IMR-90 (cell line): ENCODE measurements around the gene IAPP. TPM values are rescaled to one million over a fixed set of nuclear protein-coding genes. Genes with fewer than 3 reads are reported as not detected.

Source experiments
- ATAC-seq: fragments of 200-7000 bp; cut with Tn5 transposase; 2 replicates; pipeline ENCODE4 v1.9.1; 2020; ENCODE audit warnings: low read depth, mild to moderate bottlenecking, moderate library complexity
- BruUV-seq: library from RNA; stranded (reverse); fragments of 400-500 nt; replicated peaks from 2 replicates; lab custom pipeline; 2021; lab: Mats Ljungman, UMichigan
- CTCF ChIA-PET: fragments of 300-600 bp; formaldehyde crosslinking; extraction: SDS; loops from one replicate; lab custom pipeline; 2021; ENCODE audit warnings: antibody characterized with exemption; lab: Yijun Ruan, JAX
- POLR2A ChIA-PET: fragments of 300-600 bp; sonication (Branson Sonifier 250); formaldehyde crosslinking; loops from one replicate; lab custom pipeline; 2022; ENCODE audit warnings: antibody characterized with exemption; ENCODE audit not compliant: unreplicated experiment; lab: Charles Lee
- DNase-seq: peaks from one replicate; pipeline ENCODE4 v3.0.0; 2013
- H2AFZ ChIP-seq: replicated peaks from 2 replicates; pipeline ENCODE3; 2013; ENCODE audit warnings: low read length, mild to moderate bottlenecking; ENCODE audit not compliant: poor library complexity
- H2AK5ac ChIP-seq: 2 replicates; pipeline ENCODE4 v1.6.1; 2013; ENCODE audit warnings: low read depth, low read length, inconsistent platforms
- H2AK9ac ChIP-seq: replicated peaks from 2 replicates; pipeline ENCODE3; 2013; ENCODE audit warnings: mild to moderate bottlenecking, low read depth, low read length, moderate library complexity; ENCODE audit not compliant: poor library complexity
- H2BK120ac ChIP-seq: 2 replicates; pipeline ENCODE4 v1.6.1; 2013; ENCODE audit warnings: low read depth, low read length, inconsistent platforms
- H2BK15ac ChIP-seq: 3 replicates; pipeline ENCODE4 v1.6.1; 2013; ENCODE audit warnings: low read depth, low read length, inconsistent platforms
- H2BK20ac ChIP-seq: 2 replicates; pipeline ENCODE4 v1.6.1; 2013; ENCODE audit warnings: low read depth, mild to moderate bottlenecking, inconsistent platforms, low read length, moderate library complexity
- H2BK5ac ChIP-seq: 2 replicates; pipeline ENCODE4 v1.6.1; 2013; ENCODE audit warnings: mild to moderate bottlenecking, low read depth, low read length, inconsistent platforms; ENCODE audit not compliant: poor library complexity, severe bottlenecking
- H3K14ac ChIP-seq: replicated peaks from 2 replicates; pipeline ENCODE4 v1.6.1; 2013; ENCODE audit warnings: low read depth, low read length, inconsistent platforms
- H3K18ac ChIP-seq: 2 replicates; pipeline ENCODE4 v1.6.1; 2013; ENCODE audit warnings: low read depth, low read length, control low read depth
- H3K23ac ChIP-seq: 2 replicates; pipeline ENCODE4 v1.6.1; 2013; ENCODE audit warnings: low read depth, low read length, inconsistent platforms
- H3K27ac ChIP-seq: 2 replicates; pipeline ENCODE4 v1.5.1; 2013; ENCODE audit warnings: mild to moderate bottlenecking, control low read depth, low read length; ENCODE audit not compliant: insufficient read depth
- H3K27me3 ChIP-seq: 2 replicates; pipeline ENCODE4 v1.6.1; 2013; ENCODE audit warnings: low read length; ENCODE audit not compliant: control insufficient read depth, insufficient read depth
- H3K36me3 ChIP-seq: 2 replicates; pipeline ENCODE4 v1.6.1; 2013; ENCODE audit warnings: low read length, mixed read lengths; ENCODE audit not compliant: control insufficient read depth, insufficient read depth
- H3K4ac ChIP-seq: 2 replicates; pipeline ENCODE4 v1.6.1; 2013; ENCODE audit warnings: low read depth, low read length, inconsistent platforms
- H3K4me1 ChIP-seq: 2 replicates; pipeline ENCODE4 v1.6.1; 2013; ENCODE audit warnings: low read length, mixed read lengths; ENCODE audit not compliant: control insufficient read depth, insufficient read depth
- H3K4me2 ChIP-seq: 2 replicates; pipeline ENCODE4 v1.6.1; 2013; ENCODE audit warnings: low read depth, mild to moderate bottlenecking, control low read depth, low read length, moderate library complexity
- H3K4me3 ChIP-seq: 2 replicates; pipeline ENCODE4 v1.5.1; 2013; ENCODE audit warnings: low read depth, mild to moderate bottlenecking, control low read depth, low read length, moderate library complexity; ENCODE audit not compliant: insufficient read depth
- H3K56ac ChIP-seq: 2 replicates; pipeline ENCODE4 v1.6.1; 2013; ENCODE audit warnings: low read length, inconsistent platforms; ENCODE audit not compliant: insufficient read depth; ENCODE audit errors: extremely low read depth
- H3K79me1 ChIP-seq, 2 experiments: 2 replicates each; pipeline ENCODE4 v1.6.1; 2013; ENCODE audit warnings: low read length in 2 of 2, inconsistent platforms in 1 of 2, low read depth in 1 of 2
- H3K9ac ChIP-seq: 2 replicates; pipeline ENCODE4 v1.6.1; 2013; ENCODE audit warnings: low read depth, low read length, control low read depth
- H3K9me1 ChIP-seq: 2 replicates; pipeline ENCODE4 v1.6.1; 2013; ENCODE audit warnings: low read length, inconsistent platforms; ENCODE audit not compliant: insufficient read depth
- H3K9me3 ChIP-seq: 2 replicates; pipeline ENCODE4 v1.6.1; 2013; ENCODE audit warnings: low read length; ENCODE audit not compliant: control insufficient read depth, insufficient read depth
- H4K20me1 ChIP-seq: 2 replicates; pipeline ENCODE4 v1.6.1; 2013; ENCODE audit warnings: low read length, inconsistent platforms; ENCODE audit not compliant: insufficient read depth
- H4K5ac ChIP-seq: 2 replicates; pipeline ENCODE4 v1.6.1; 2013; ENCODE audit warnings: mild to moderate bottlenecking, low read depth, low read length, control low read depth
- H4K8ac ChIP-seq, 2 experiments: 2 replicates each; pipeline ENCODE4 v1.6.1; 2013; ENCODE audit warnings: low read depth in 2 of 2, low read length in 2 of 2, control low read depth in 1 of 2, inconsistent platforms in 1 of 2
- H4K91ac ChIP-seq: 2 replicates; pipeline ENCODE4 v1.6.1; 2013; ENCODE audit warnings: low read depth, low read length, inconsistent platforms; ENCODE audit not compliant: insufficient read depth
- BHLHE40 ChIP-seq: fragments of 150-350 bp; IDR thresholded peaks from 2 replicates; pipeline ENCODE4 v1.6.1; 2016; ENCODE audit warnings: mild to moderate bottlenecking, low read depth, low read length
- CEBPB ChIP-seq: IDR thresholded peaks from 2 replicates; pipeline ENCODE4 v1.6.1; 2012; ENCODE audit warnings: low read depth, low read length, improper control_type of control experiment
- CHD1 ChIP-seq: IDR thresholded peaks from 2 replicates; pipeline ENCODE4 v1.6.1; 2012; ENCODE audit warnings: low read depth, low read length, improper control_type of control experiment
- FOS ChIP-seq: fragments of 150-350 bp; IDR thresholded peaks from 2 replicates; pipeline ENCODE4 v1.6.1; 2016; ENCODE audit warnings: low read depth, low read length
- MXI1 ChIP-seq: IDR thresholded peaks from 2 replicates; pipeline ENCODE4 v1.6.1; 2012; ENCODE audit warnings: low read depth, mild to moderate bottlenecking, low read length, moderate library complexity, borderline replicate concordance
- NFE2L2 ChIP-seq: fragments of 150-350 bp; IDR thresholded peaks from 2 replicates; pipeline ENCODE4 v1.6.1; 2016; ENCODE audit warnings: low read depth, mild to moderate bottlenecking, low read length
- RCOR1 ChIP-seq: IDR thresholded peaks from 2 replicates; pipeline ENCODE4 v1.6.1; 2012; ENCODE audit warnings: mild to moderate bottlenecking, low read length, improper control_type of control experiment; ENCODE audit not compliant: insufficient replicate concordance
- RFX5 ChIP-seq: IDR thresholded peaks from 2 replicates; pipeline ENCODE4 v1.8.0; 2012; ENCODE audit warnings: low read depth, mild to moderate bottlenecking, low read length, moderate library complexity
- WGBS, 2 experiments: methylation state at CpG; one replicate each; pipeline versions ENCODE4 v1.1.5 to v1.1.7; 2013; ENCODE audit warnings: missing lambda C conversion rate in 2 of 2; ENCODE audit not compliant: insufficient read length in 1 of 2; ENCODE audit errors: extremely low coverage in 2 of 2; 5-methylcytosine and 5-hydroxymethylcytosine counted together
- dilution Hi-C: fragments of 300-500 bp; cut with HindIII; formaldehyde crosslinking; loops from one replicate; pipeline ENCODE4 v1.14.3; 2018; ENCODE audit warnings: low sequenced_read_pairs; ENCODE audit not compliant: unreplicated experiment
- in situ Hi-C: fragments of 300-500 bp; cut with MboI; formaldehyde crosslinking; loops from 3 replicates; pipeline ENCODE4 v1.14.3; 2019; ENCODE audit warnings: low sequenced_read_pairs, inconsistent platforms, mixed read lengths
- intact Hi-C: fragments of 100-400 bp; cut with micrococcal nuclease; formaldehyde crosslinking; loops from 2 replicates; pipeline ENCODE4 v1.10.0; 2022
- polyA plus RNA-seq, 3 experiments: library from polyadenylated mRNA; depleted of rRNA; stranded (reverse); fragments of >200 nt; gene quantifications; 2 replicates each; pipeline ENCODE4 v1.2.3, GENCODE V29; 2012; ENCODE audit warnings: low replicate concordance in 1 of 3
- total RNA-seq: library from RNA; depleted of rRNA; stranded (reverse); fragments of >200 nt; gene quantifications from 2 replicates; pipeline ENCODE4 v1.2.3, GENCODE V29; 2012
- TF ChIP-seq, protein P1 (sequence below): fragments of 150-350 bp; IDR thresholded peaks from 2 replicates; pipeline ENCODE4 v1.6.1; 2016; ENCODE audit warnings: low read depth, mild to moderate bottlenecking, low read length, moderate library complexity, borderline replicate concordance
- TF ChIP-seq, protein P2 (sequence below): fragments of 150-350 bp; IDR thresholded peaks from 2 replicates; pipeline ENCODE4 v1.6.1; 2017; ENCODE audit warnings: mild to moderate bottlenecking, antibody characterized with exemption, low read length, low read depth

The IAPP gene
- total and polyA plus RNA-seq, 2 of the 4 experiments (the other 2 are of a cell fraction) = not detected

DNA sequence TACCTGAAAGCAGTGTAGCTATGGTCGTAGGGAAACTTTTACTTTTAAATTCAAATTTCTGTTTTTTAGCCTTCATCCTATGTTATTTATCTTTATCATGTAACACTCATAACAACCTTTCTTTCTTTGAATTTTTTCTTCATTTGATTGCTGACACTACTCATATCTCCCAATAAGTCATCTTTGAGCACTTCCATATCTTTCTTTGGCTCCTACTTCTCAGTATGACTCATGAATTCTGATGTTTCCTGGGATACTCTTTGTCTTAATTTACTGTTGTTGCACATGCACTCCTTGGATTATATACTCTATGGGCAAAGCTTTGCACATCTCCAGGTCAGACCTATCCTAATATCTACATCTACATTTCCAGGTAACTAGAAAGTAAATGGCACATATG is 18.1 kb upstream of the IAPP start:
- no peaks in the 10 kb centered on the region for H3K79me1 ChIP-seq
- TF ChIP-seq CEBPB (no peak), CHD1 (no peak), RFX5 (no peak), BHLHE40 (no peak), RCOR1 (no peak), MXI1 (no peak), FOS (no peak), NFE2L2 (no peak)
- TF ChIP-seq, protein P1, sequence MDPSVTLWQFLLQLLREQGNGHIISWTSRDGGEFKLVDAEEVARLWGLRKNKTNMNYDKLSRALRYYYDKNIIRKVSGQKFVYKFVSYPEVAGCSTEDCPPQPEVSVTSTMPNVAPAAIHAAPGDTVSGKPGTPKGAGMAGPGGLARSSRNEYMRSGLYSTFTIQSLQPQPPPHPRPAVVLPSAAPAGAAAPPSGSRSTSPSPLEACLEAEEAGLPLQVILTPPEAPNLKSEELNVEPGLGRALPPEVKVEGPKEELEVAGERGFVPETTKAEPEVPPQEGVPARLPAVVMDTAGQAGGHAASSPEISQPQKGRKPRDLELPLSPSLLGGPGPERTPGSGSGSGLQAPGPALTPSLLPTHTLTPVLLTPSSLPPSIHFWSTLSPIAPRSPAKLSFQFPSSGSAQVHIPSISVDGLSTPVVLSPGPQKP = no peak
- TF ChIP-seq, protein P2, sequence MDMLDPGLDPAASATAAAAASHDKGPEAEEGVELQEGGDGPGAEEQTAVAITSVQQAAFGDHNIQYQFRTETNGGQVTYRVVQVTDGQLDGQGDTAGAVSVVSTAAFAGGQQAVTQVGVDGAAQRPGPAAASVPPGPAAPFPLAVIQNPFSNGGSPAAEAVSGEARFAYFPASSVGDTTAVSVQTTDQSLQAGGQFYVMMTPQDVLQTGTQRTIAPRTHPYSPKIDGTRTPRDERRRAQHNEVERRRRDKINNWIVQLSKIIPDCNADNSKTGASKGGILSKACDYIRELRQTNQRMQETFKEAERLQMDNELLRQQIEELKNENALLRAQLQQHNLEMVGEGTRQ = no peak
- no peak overlapping the region for H3K4me3 ChIP-seq
- dilution Hi-C loops (no loop called here), intact Hi-C loops (no loop called here), in situ Hi-C loops (no loop called here)
- WGBS, 2 experiments = no CpG with 5 or more reads among the region's 1 CpG
- H4K91ac ChIP-seq = no peak overlapping the region
- H3K27ac ChIP-seq = no peak overlapping the region
- no peak overlapping the region for H3K4me2 ChIP-seq
- H3K4me1 ChIP-seq = no peaks in the 10 kb centered on the region
- H3K18ac ChIP-seq = no peak overlapping the region
- no peaks in the 10 kb centered on the region for H3K36me3 ChIP-seq
- no peak overlapping the region for H2AK5ac ChIP-seq
- H3K9ac ChIP-seq = no peak overlapping the region
- H3K9me3 ChIP-seq = peaks cover 1% of the 10 kb centered on the region; the same call in 1 of the 2 replicates
- H3K23ac ChIP-seq = no peak overlapping the region
- H3K9me1 ChIP-seq = no peaks in the 10 kb centered on the region
- no peak overlapping the region for H2AFZ ChIP-seq
- no peak overlapping the region for H3K4ac ChIP-seq
- DNase-seq = no peak
- ChIA-PET CTCF (no interaction called here), POLR2A (no interaction called here)
- H2BK120ac ChIP-seq = no peak overlapping the region
- H2BK20ac ChIP-seq = no peak overlapping the region
- no peaks in the 10 kb centered on the region for H4K20me1 ChIP-seq
- no peak overlapping the region for H2BK15ac ChIP-seq
- H4K5ac ChIP-seq = no peak overlapping the region
- H3K14ac ChIP-seq = no peak overlapping the region
- H4K8ac ChIP-seq = no peak overlapping the region
- H2AK9ac ChIP-seq = no peak overlapping the region
- no peak for ATAC-seq
- no TSS peak for BruUV-seq
- no peaks in the 10 kb centered on the region for H3K27me3 ChIP-seq
- no peak overlapping the region for H2BK5ac ChIP-seq
- H3K56ac ChIP-seq = no peak overlapping the region
